GM12873 (cell line): ENCODE results near the gene TECPR2.

ENCODE experiments used
- CTCF ChIP-seq: IDR thresholded peaks from 2 replicates; pipeline ENCODE4 v1.5.1; 2012; ENCODE audit warnings: low read depth, mild to moderate bottlenecking, moderate library complexity, low read length, control low read depth; ENCODE audit not compliant: insufficient read depth; ENCODE audit errors: missing control alignments

The TECPR2 gene

DNA sequence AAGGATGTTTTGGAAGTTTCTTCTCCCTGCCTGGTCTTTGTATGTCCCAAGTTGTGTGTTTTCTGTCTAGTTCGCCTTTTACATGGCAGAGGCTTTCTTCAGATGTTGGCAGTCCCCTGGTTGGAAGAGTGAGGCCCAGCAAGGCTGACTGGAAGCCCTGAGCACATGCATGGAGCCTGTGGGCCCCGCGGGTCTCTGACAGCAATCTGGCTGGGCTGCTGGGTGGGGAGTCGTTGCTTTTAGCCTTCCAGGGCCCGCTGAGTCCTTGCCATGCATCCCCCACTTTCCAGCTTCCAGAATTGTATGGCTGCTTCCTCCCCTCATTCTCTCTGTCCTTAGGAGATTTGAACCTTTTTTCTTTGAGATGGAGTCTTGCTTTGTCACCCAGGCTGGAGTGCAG is 121.6 kb downstream of the TECPR2 start:
- TF ChIP-seq CTCF: no peak

GRCh38 chr14:102485693-102486512 is 123.2 kb downstream of the TECPR2 start:
- TF ChIP-seq CTCF: no peak

DNA sequence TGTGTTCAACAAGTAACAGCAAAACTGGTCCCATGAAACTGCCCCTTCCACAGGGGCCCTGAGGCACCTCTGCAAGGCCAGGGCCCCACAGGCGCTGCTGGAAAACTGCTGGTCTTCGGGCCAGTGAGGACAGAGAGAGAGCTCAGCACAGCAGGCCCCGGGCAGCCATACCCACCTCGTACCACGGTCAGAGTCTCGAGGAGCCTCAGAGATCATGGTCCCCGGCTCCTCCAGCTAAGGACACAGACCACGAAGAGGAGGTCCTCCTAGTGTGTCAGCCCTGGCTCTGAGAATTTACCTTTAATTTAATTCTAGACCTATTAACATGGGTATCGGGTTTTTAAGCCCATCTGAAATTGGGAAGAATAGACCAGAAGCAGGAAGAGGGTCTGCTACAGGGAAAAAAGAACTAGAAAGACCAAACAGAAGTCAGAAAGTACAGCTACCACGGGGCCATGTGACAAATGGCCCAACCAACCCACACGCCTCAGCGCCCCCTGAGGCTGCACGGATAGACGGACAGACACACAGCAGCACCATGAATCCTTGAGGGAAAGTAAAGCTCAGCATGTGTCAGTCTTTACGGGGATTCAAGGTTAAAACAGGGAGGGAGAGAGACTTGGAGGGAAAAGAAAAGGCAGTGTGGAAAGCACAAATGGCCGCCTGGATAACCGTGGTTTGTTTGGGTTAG is 123.9 kb downstream of the TECPR2 start:
- no peak for TF ChIP-seq CTCF

DNA sequence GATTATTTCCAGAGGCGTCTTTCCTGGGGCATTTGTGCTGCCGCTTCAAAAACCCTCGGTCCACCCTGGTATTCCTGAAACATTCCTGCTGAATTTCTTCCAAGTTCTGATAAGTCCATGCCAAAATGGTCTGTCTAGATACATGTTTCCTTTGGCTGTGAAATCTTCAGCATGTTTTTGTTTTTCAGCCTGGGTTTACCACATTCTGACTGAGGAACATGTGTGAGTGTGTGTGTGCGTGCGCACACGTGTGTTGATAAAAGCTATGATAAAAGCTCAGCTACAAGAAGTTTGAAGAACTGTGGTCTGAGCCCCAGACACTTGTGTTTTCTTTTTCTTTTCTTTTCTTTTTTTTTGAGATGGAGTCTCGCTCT is 124.5 kb downstream of the TECPR2 start:
- TF ChIP-seq CTCF: no peak

- TF ChIP-seq CTCF: no peak
These were observed 127.7 kb downstream of the TECPR2 start for GRCh38 chr14:102490456-102490855.

DNA sequence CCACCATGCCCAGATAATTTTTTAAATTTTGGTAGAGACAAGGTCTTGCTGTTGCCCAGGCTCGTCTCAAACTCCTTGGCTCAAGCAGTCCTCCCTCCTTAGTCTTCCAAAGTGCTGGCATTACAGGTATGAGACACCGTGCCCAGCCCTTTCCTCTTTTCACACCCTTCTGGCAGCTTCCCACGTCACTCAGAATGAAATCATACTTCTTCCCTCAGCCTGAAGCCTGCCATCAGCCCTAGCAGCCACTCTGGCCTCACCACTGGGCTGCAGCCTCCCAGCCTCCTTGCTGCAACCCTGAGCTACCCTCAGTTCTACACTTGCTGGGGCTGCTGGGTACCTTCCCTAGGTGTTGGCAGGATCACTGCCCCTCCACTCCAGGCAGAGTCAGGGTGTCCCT is 128.6 kb downstream of the TECPR2 start:
- no peak for TF ChIP-seq CTCF

- TF ChIP-seq CTCF: no peak
These were observed 129.2 kb downstream of the TECPR2 start for GRCh38 chr14:102491786-102492530.
